H9 (cell line): ENCODE results near the gene PCDHGA9. TPM values are rescaled to one million over a fixed set of nuclear protein-coding genes. Genes with fewer than 3 reads are reported as not detected.

ENCODE experiments used
- DNase-seq: peaks from one replicate; pipeline ENCODE4 v3.0.0-alpha.2; 2017
- H2AFZ ChIP-seq: one replicate; pipeline ENCODE4 v1.6.1; 2013; ENCODE audit warnings: mild to moderate bottlenecking, low read length, control low read depth, moderate library complexity
- H2AK5ac ChIP-seq: 2 replicates; pipeline ENCODE4 v1.6.1; 2013; ENCODE audit warnings: low read length, control low read depth, mixed read lengths; ENCODE audit not compliant: insufficient read length
- H2BK120ac ChIP-seq: one replicate; pipeline ENCODE4 v1.6.1; 2013; ENCODE audit warnings: low read depth, mild to moderate bottlenecking, low read length, control low read depth, inconsistent platforms; ENCODE audit not compliant: poor library complexity, severe bottlenecking
- H2BK12ac ChIP-seq: 2 replicates; pipeline ENCODE4 v1.6.1; 2013; ENCODE audit warnings: low read length, control low read depth, mixed read lengths, low read depth; ENCODE audit not compliant: insufficient read length
- H2BK15ac ChIP-seq: 2 replicates; pipeline ENCODE4 v1.6.1; 2013; ENCODE audit warnings: low read depth, low read length, control low read depth
- H2BK20ac ChIP-seq: one replicate; pipeline ENCODE4 v1.6.1; 2013; ENCODE audit warnings: low read depth, mild to moderate bottlenecking, low read length, control low read depth, inconsistent platforms; ENCODE audit not compliant: poor library complexity, severe bottlenecking
- H2BK5ac ChIP-seq: 2 replicates; pipeline ENCODE4 v1.6.1; 2013; ENCODE audit warnings: low read length, control low read depth, mixed read lengths; ENCODE audit not compliant: insufficient read length
- H3K14ac ChIP-seq: 2 replicates; pipeline ENCODE4 v1.6.1; 2013; ENCODE audit warnings: low read length, control low read depth; ENCODE audit not compliant: insufficient read depth
- H3K18ac ChIP-seq: 2 replicates; pipeline ENCODE4 v1.6.1; 2013; ENCODE audit warnings: low read depth, mild to moderate bottlenecking, mixed read lengths, low read length, control low read depth; ENCODE audit not compliant: insufficient read length
- H3K23ac ChIP-seq: 2 replicates; pipeline ENCODE4 v1.6.1; 2013; ENCODE audit warnings: low read length, control low read depth, mixed read lengths, low read depth; ENCODE audit not compliant: insufficient read length
- H3K23me2 ChIP-seq: 2 replicates; pipeline ENCODE4 v1.6.1; 2013; ENCODE audit warnings: low read depth, mild to moderate bottlenecking, mixed read lengths, low read length, control low read depth; ENCODE audit not compliant: insufficient read length, poor library complexity, severe bottlenecking
- H3K27ac ChIP-seq: 2 replicates; pipeline ENCODE4 v1.5.1; 2013; ENCODE audit warnings: low read length, control low read depth, mixed read lengths, low read depth; ENCODE audit not compliant: insufficient read length
- H3K27me3 ChIP-seq: 2 replicates; pipeline ENCODE4 v1.6.1; 2013; ENCODE audit warnings: low read length, control low read depth, inconsistent platforms; ENCODE audit not compliant: insufficient read depth
- H3K4ac ChIP-seq: 2 replicates; pipeline ENCODE4 v1.6.1; 2013; ENCODE audit warnings: low read depth, mild to moderate bottlenecking, control low read depth, inconsistent platforms, low read length, moderate library complexity
- H3K4me1 ChIP-seq: 2 replicates; pipeline ENCODE4 v1.6.1; 2013; ENCODE audit warnings: low read length, control low read depth, inconsistent platforms; ENCODE audit not compliant: insufficient read depth
- H3K4me2 ChIP-seq: 2 replicates; pipeline ENCODE4 v1.6.1; 2013; ENCODE audit warnings: low read length, control low read depth, mixed read lengths; ENCODE audit not compliant: insufficient read length, insufficient read depth
- H3K56ac ChIP-seq: 2 replicates; pipeline ENCODE4 v1.6.1; 2013; ENCODE audit warnings: low read depth, mild to moderate bottlenecking, mixed read lengths, low read length, control low read depth; ENCODE audit not compliant: insufficient read length
- H3K79me1 ChIP-seq: 2 replicates; pipeline ENCODE4 v1.6.1; 2013; ENCODE audit warnings: low read depth, mild to moderate bottlenecking, moderate library complexity, low read length, control low read depth, inconsistent platforms; ENCODE audit not compliant: insufficient read depth, poor library complexity, severe bottlenecking
- H3K79me2 ChIP-seq: 2 replicates; pipeline ENCODE4 v1.6.1; 2013; ENCODE audit warnings: low read length, control low read depth, inconsistent platforms; ENCODE audit not compliant: insufficient read depth
- H3K9ac ChIP-seq: 2 replicates; pipeline ENCODE4 v1.6.1; 2013; ENCODE audit warnings: low read length, control low read depth, mixed read lengths; ENCODE audit not compliant: insufficient read length; ENCODE audit errors: extremely low read depth
- H3K9me3 ChIP-seq: one replicate; pipeline ENCODE4 v1.6.1; 2013; ENCODE audit warnings: low read depth, low read length, inconsistent platforms; ENCODE audit not compliant: control insufficient read depth
- H3T11ph ChIP-seq: one replicate; pipeline ENCODE4 v1.6.1; 2013; ENCODE audit warnings: mild to moderate bottlenecking, low read length, control low read depth, inconsistent platforms
- H4K20me1 ChIP-seq: one replicate; pipeline ENCODE4 v1.6.1; 2013; ENCODE audit not compliant: control insufficient read depth, insufficient read length, insufficient read depth
- H4K5ac ChIP-seq: 2 replicates; pipeline ENCODE4 v1.6.1; 2013; ENCODE audit warnings: low read depth, mild to moderate bottlenecking, mixed read lengths, low read length, control low read depth; ENCODE audit not compliant: insufficient read length
- H4K8ac ChIP-seq: replicated peaks from 2 replicates; pipeline ENCODE4 v1.6.1; 2013; ENCODE audit warnings: low read length, control low read depth, mixed read lengths, low read depth; ENCODE audit not compliant: insufficient read length
- H4K91ac ChIP-seq: 2 replicates; pipeline ENCODE4 v1.6.1; 2013; ENCODE audit warnings: low read depth, mild to moderate bottlenecking, moderate library complexity, mixed read lengths, low read length, control low read depth; ENCODE audit not compliant: insufficient read length
- H3K27ac Mint-ChIP-seq, 3 experiments: 2 replicates in 2 of 3; 3 replicates in 1 of 3; pipeline ENCODE4 v1.8.0; 2020 to 2021; ENCODE audit warnings: mixed read lengths in 3 of 3, mild to moderate bottlenecking in 1 of 3, moderate library complexity in 1 of 3
- H3K27me3 Mint-ChIP-seq: 2 replicates; pipeline ENCODE4 v1.8.0; 2021; ENCODE audit warnings: low read depth, mild to moderate bottlenecking, moderate library complexity, mixed read lengths
- H3K36me3 Mint-ChIP-seq, 3 experiments: 2 replicates in 2 of 3; 3 replicates in 1 of 3; pipeline ENCODE4 v1.8.0; 2020 to 2021; ENCODE audit warnings: low read depth in 3 of 3, mixed read lengths in 3 of 3; ENCODE audit not compliant: insufficient read depth in 1 of 3
- H3K4me1 Mint-ChIP-seq, 2 experiments: 2 replicates each; pipeline ENCODE4 v1.8.0; 2020; ENCODE audit warnings: mixed read lengths in 2 of 2
- H3K4me3 Mint-ChIP-seq, 2 experiments: 2 replicates in 1 of 2; 3 replicates in 1 of 2; pipeline ENCODE4 v1.8.0; 2020 to 2021; ENCODE audit warnings: mild to moderate bottlenecking in 2 of 2, mixed read lengths in 2 of 2, moderate library complexity in 1 of 2
- H3K9me3 Mint-ChIP-seq, 2 experiments: 2 replicates in 1 of 2; 3 replicates in 1 of 2; pipeline ENCODE4 v1.8.0; 2020; ENCODE audit warnings: mild to moderate bottlenecking in 2 of 2, mixed read lengths in 2 of 2, moderate library complexity in 1 of 2
- CTCF ChIP-seq: fragments of 200-600 bp; sonication (generic); conservative IDR thresholded peaks from 3 replicates; pipeline ENCODE4 v1.8.0; 2021; ENCODE audit warnings: antibody characterized with exemption, mild to moderate bottlenecking
- WGBS: extraction: QIAGEN DNeasy Blood & Tissue Kit; methylation state at CpG from one replicate; pipeline ENCODE4 v1.1.7; 2013; ENCODE audit warnings: missing lambda C conversion rate, low lambda C conversion rate, mixed read lengths; ENCODE audit not compliant: insufficient read length; ENCODE audit errors: extremely low coverage; 5-methylcytosine and 5-hydroxymethylcytosine counted together
- total RNA-seq: library from RNA; stranded (reverse); gene quantifications from 2 replicates; pipeline ENCODE4 v1.2.1, GENCODE V29; 2021

PCDHGA9 gene
- total RNA-seq, 1 experiment from 2014 or later: 1.3 TPM

- H3K4me1 Mint-ChIP-seq: no peaks in the 10 kb centered on the region
- no peak within 1 kb of the TSS for H3K9ac ChIP-seq
- H4K20me1 ChIP-seq: no peaks in the 10 kb centered on the region
- no peak for DNase-seq
- H3T11ph ChIP-seq: no peak within 1 kb of the TSS
- H4K91ac ChIP-seq: no peak within 1 kb of the TSS
- H2AK5ac ChIP-seq: no peak within 1 kb of the TSS
- H3K14ac ChIP-seq: no peak within 1 kb of the TSS
- no peak within 1 kb of the TSS for H3K4ac ChIP-seq
- no CpG with 5 or more reads among the region's 27 CpGs for WGBS
- H3K4me3 Mint-ChIP-seq: no peak within 1 kb of the TSS
- H3K27ac ChIP-seq: no peak within 1 kb of the TSS
- no peak within 1 kb of the TSS for H3K18ac ChIP-seq
- H3K23me2 ChIP-seq: no peaks in the 10 kb centered on the region
- H2AFZ ChIP-seq: no peak within 1 kb of the TSS
- no peak within 1 kb of the TSS for H4K5ac ChIP-seq
- no peaks in the 10 kb centered on the region for H3K4me1 ChIP-seq
- no peak within 1 kb of the TSS for H2BK15ac ChIP-seq
- H3K27me3 ChIP-seq: no peaks in the 10 kb centered on the region
- H3K9me3 ChIP-seq: peaks cover 34% of the 10 kb centered on the region
- no peak within 1 kb of the TSS for H4K8ac ChIP-seq
- H3K9me3 Mint-ChIP-seq: peaks cover 57 to 69% of the 10 kb centered on the region in 2 experiments
- no peak within 1 kb of the TSS for H3K23ac ChIP-seq
- no peak within 1 kb of the TSS for H2BK120ac ChIP-seq
- H3K27ac Mint-ChIP-seq: no peak within 1 kb of the TSS; a peak in 1 of 7 replicates
- H3K79me1 ChIP-seq: no peaks in the 10 kb centered on the region
- no peak within 1 kb of the TSS for H3K56ac ChIP-seq
- H3K4me2 ChIP-seq: no peak within 1 kb of the TSS
- peaks cover 9% of the 10 kb centered on the region for H3K27me3 Mint-ChIP-seq
- H2BK12ac ChIP-seq: no peak within 1 kb of the TSS
- H3K36me3 Mint-ChIP-seq: peaks cover 33 to 52% (median 50%) of the 10 kb centered on the region in 3 experiments
- no peaks in the 10 kb centered on the region for H3K79me2 ChIP-seq
- H2BK5ac ChIP-seq: no peak within 1 kb of the TSS
- peak; percentile 20; the same call in 1 of the 3 replicates for TF ChIP-seq CTCF
- H2BK20ac ChIP-seq: no peak within 1 kb of the TSS
Measured at GRCh38 chr5:141373673-141374317, 28.8 kb upstream of the PCDHGA9 start, which contains the start of gene PCDHGA6. PCDHGA6 (plus strand) TSS chr5:141373891; CDS start chr5:141374084, 193 bp downstream.
